Stomach (tissue), 9 donors: ENCODE measurements around the gene FAM9C. TPM values are rescaled to one million over a fixed set of nuclear protein-coding genes. Genes with fewer than 3 reads are reported as not detected.

ENCODE experiments used
- DNase-seq, 2 donors: peaks; one replicate each; pipeline versions ENCODE4 v3.0.0 to v3.0.0-alpha.2; 2013 to 2019
- H3K27ac ChIP-seq, 5 donors: fragments of 200-600 bp in 4 of 5; sonication (generic) in 4 of 5; one replicate each; pipeline ENCODE4 v1.5.1; 2013 to 2019; ENCODE audit warnings: mild to moderate bottlenecking in 1 of 5, moderate library complexity in 1 of 5
- H3K27me3 ChIP-seq, 3 donors: fragments of 200-600 bp; sonication (generic); one replicate each; pipeline ENCODE4 v1.5.1; 2017 to 2019; ENCODE audit warnings: mixed run types in 1 of 3
- H3K36me3 ChIP-seq, 4 donors: fragments of 200-600 bp; sonication (generic); 1 replicate in 3 of 4; 2 replicates in 1 of 4; pipeline ENCODE4 v1.5.1; 2016 to 2019
- H3K4me1 ChIP-seq, 4 donors: fragments of 200-600 bp; sonication (generic); one replicate each; pipeline ENCODE4 v1.5.1; 2016 to 2019
- H3K4me3 ChIP-seq, 4 donors: fragments of 200-600 bp; sonication (generic) in 3 of 4; one replicate each; pipeline ENCODE4 v1.5.1; 2016 to 2019; ENCODE audit warnings: mild to moderate bottlenecking in 1 of 4
- H3K9me3 ChIP-seq, 4 donors: fragments of 200-600 bp; sonication (generic); one replicate each; pipeline ENCODE4 v1.5.1; 2016 to 2019
- EP300 ChIP-seq: sonication (generic); formaldehyde crosslinking; IDR thresholded peaks from one replicate; pipeline ENCODE4 v1.6.1; 2017; ENCODE audit warnings: antibody characterized with exemption
- POLR2A ChIP-seq, 4 donors: fragments of 450-650 bp; IDR thresholded peaks; one replicate each; pipeline ENCODE4 v1.6.1; 2016; ENCODE audit warnings: antibody characterized with exemption in 4 of 4, control low read depth in 2 of 4, mild to moderate bottlenecking in 1 of 4, moderate library complexity in 1 of 4
- POLR2AphosphoS5 ChIP-seq, 3 donors: sonication (generic); formaldehyde crosslinking; IDR thresholded peaks; one replicate each; pipeline ENCODE4 v1.6.1; 2016; ENCODE audit warnings: antibody characterized with exemption in 3 of 3
- WGBS, 5 donors: extraction: QIAGEN DNeasy Blood & Tissue Kit in 3 of 5; methylation state at CpG; one replicate each; pipeline versions ENCODE4 v1.1.5 to v1.1.7; 2013 to 2018; 5-methylcytosine and 5-hydroxymethylcytosine counted together
- intact Hi-C: fragments of 100-400 bp; cut with DNase I; formaldehyde crosslinking; loops from one replicate; pipeline ENCODE4 v1.15.1; 2023; ENCODE audit warnings: low total_unique reads
- polyA plus RNA-seq, 3 donors: library from polyadenylated mRNA; stranded (reverse); fragments of 200-250 nt; gene quantifications; one replicate each; pipeline ENCODE4 v1.2.3, GENCODE V29; 2013
- total RNA-seq, 5 donors: library from RNA; depleted of rRNA; stranded (reverse); fragments of >200 nt; gene quantifications; one replicate each; pipeline versions ENCODE4 v1.1.0 to v1.2.3, GENCODE V29; 2014 to 2016
- TF ChIP-seq, protein P1 (sequence below), 7 experiments: fragments of 450-650 bp in 4 of 7; fragments of 200-600 bp in 3 of 7; sonication (generic) in 3 of 7; IDR thresholded peaks; one replicate each; pipeline ENCODE4 v1.5.1; 2016 to 2019; ENCODE audit warnings: antibody characterized with exemption in 7 of 7, control low read depth in 2 of 7, mild to moderate bottlenecking in 1 of 7
- donor health status: healthy with polysubstance abuse.
- donor health status: Bipolar disorder and iron deficiency.
- donor health status: healthy.

The FAM9C gene
- total and polyA plus RNA-seq, 8 donors: 0.18 to 0.31 TPM; not detected in 6

DNA sequence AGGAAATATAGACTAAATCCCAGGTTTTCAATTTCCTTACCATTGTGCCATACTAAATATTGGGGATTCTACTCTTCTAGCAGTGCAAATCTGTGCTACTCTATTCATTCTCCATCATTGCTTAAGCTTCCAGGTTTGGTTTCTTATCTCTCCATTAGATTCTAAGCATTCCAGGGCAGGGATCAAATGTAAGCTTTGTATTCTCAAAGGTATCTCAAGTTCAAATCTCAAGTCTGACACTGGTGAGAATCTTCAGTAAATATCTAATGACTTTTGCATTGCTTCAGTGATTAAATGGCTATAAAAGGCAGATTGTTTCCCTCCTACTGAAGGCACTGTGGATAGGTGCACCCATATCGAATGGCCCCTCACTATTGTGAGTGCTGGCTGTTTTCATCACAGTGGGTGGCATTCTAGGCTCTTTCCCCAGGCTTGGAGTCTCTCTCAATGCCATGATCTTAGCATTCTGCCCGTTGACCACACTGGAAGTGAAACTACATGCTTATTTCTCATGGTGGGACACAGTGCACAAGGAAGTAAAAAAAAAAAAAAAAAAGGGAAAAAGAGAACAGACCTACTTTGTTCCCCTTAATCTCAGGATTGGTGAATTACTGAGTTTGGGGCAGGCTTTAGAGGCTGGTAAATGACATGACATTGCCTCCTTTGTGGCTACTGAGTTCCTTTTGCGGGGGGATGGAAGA, 28.7 kb downstream of the FAM9C start:
- H3K27ac ChIP-seq: no peak overlapping the region
- WGBS, 5 donors: 72 to 87% (median 81%) methylated on average over 3 of the region's 3 CpGs
- no peaks in the 10 kb centered on the region for H3K36me3 ChIP-seq
- no peaks in the 10 kb centered on the region for H3K27me3 ChIP-seq
- DNase-seq: no peak
- no peak overlapping the region for H3K4me3 ChIP-seq
- TF ChIP-seq POLR2A (IDR thresholded peaks at IDR 0.05) (no peak), POLR2AphosphoS5 (IDR thresholded peaks at IDR 0.05) (no peak), EP300 (no peak)
- TF ChIP-seq, protein P1, sequence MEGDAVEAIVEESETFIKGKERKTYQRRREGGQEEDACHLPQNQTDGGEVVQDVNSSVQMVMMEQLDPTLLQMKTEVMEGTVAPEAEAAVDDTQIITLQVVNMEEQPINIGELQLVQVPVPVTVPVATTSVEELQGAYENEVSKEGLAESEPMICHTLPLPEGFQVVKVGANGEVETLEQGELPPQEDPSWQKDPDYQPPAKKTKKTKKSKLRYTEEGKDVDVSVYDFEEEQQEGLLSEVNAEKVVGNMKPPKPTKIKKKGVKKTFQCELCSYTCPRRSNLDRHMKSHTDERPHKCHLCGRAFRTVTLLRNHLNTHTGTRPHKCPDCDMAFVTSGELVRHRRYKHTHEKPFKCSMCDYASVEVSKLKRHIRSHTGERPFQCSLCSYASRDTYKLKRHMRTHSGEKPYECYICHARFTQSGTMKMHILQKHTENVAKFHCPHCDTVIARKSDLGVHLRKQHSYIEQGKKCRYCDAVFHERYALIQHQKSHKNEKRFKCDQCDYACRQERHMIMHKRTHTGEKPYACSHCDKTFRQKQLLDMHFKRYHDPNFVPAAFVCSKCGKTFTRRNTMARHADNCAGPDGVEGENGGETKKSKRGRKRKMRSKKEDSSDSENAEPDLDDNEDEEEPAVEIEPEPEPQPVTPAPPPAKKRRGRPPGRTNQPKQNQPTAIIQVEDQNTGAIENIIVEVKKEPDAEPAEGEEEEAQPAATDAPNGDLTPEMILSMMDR (IDR thresholded peaks at IDR 0.05): no peak
- no peaks in the 10 kb centered on the region for H3K9me3 ChIP-seq
- intact Hi-C loops: no loop called here
- H3K4me1 ChIP-seq: peaks cover 0 to 16% (median 0%) of the 10 kb centered on the region in 4 donors

DNA sequence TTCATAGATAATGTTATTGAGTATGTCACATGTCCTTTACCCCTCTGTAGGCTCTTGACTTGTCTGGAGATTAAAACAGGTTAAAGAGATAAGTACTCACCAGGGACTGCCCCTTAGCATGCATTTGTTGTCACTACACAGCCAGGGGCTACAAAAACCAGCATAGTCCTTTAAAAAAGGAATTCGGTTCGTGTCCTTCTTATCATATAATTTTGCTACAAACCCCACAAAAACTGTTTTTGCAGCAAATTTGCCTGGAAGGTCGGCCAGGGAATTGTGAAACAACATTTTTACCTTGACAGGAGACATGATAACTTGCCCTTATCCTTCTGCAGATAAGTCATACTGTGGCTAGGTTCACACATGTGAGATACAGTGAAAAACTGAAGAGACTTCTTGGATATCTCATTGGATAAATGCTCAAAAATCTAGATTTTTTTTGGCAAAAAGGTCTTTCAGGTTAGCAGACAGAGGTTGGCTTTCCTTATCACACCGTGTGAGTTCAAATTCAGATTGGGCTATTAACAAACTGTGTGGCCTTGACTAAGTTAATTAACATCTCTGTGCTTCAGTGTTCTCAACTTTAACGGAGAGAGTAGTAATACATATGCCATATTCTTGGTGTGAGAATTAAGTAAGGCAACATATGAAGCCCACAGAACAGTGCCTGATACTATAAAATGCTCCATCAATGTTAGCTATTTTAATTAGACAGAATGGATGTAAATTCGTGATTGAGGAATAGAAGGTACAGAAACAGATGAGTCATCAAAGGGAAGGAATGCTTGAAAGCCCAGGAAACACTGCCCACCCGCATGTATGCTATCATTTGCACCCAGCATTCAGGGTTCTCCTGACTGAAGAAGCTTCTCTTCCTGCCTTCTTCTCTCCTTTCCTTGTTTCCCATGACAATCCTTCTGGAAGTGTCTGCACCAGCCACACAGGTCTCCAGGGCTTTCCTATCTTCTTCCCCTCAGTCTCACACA, 30.0 kb downstream of the FAM9C start:
- no peaks in the 10 kb centered on the region for H3K36me3 ChIP-seq
- intact Hi-C loops: no loop called here
- H3K4me3 ChIP-seq: no peak overlapping the region
- TF ChIP-seq POLR2A (IDR thresholded peaks at IDR 0.05): no peak
- TF ChIP-seq, protein P1 (IDR thresholded peaks at IDR 0.05): no peak
- TF ChIP-seq POLR2AphosphoS5 (IDR thresholded peaks at IDR 0.05): no peak
- no peak for DNase-seq
- no peaks in the 10 kb centered on the region for H3K9me3 ChIP-seq
- no peaks in the 10 kb centered on the region for H3K27me3 ChIP-seq
- WGBS, 5 donors: 64 to 76% (median 67%) methylated on average over 7 of the region's 7 CpGs
- H3K4me1 ChIP-seq: peaks cover 0 to 27% (median 5%) of the 10 kb centered on the region in 4 donors
- H3K27ac ChIP-seq: peak overlapping the region in 4 of 5 donors; percentile 60 to 77 (median 70)

DNA sequence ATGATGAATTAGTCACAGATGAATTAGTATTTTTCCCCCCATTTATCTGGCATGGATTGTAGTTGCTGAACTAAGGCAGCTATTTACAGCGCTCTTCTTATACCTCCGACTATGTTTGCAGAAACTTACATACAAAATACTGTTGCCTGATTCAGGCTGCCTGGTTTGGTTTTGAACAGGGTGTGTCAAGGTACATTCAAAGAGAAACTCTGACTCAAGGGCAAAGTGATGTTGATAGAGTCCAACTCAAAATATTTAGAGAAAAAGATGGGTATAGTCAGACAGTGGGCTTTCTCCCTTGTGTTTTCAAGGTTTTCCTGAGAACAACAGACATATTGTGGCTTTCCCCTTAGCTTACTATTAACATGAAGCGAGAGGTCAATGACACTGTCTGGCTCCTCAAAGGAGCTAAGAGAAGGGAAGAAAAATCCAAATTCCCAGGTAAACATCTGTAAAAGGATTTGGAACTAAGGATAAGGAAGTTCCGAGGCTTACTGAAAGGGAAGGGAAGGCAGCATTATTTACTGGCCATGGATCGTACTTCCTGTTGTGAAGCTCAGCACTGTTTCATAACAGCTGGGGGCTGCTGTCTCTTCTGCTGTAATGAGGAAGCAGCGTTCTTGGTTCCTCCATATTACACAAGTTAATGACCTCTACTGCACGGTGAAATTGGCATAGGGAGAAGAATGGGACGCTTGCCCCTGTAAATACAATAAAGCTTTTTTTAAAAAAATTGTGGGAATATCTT, 30.9 kb downstream of the FAM9C start:
- Histone ChIP-seq H3K27me3 (no peaks in the 10 kb centered on the region), H3K4me1 (peaks cover 0 to 34% (median 10%) of the 10 kb centered on the region in 4 donors), H3K27ac (peak overlapping the region in 4 of 5 donors; percentile 60 to 77 (median 70)), H3K36me3 (no peaks in the 10 kb centered on the region), H3K9me3 (no peaks in the 10 kb centered on the region), H3K4me3 (no peak overlapping the region)
- intact Hi-C loops: no loop called here
- WGBS, 5 donors: 21 to 48% (median 34%) methylated on average over 8 of the region's 8 CpGs
- TF ChIP-seq, protein P1 (IDR thresholded peaks at IDR 0.05): no peak
- TF ChIP-seq POLR2AphosphoS5 (IDR thresholded peaks at IDR 0.05) (peak in 1 of 3 donors; percentile 11), POLR2A (IDR thresholded peaks at IDR 0.05) (no peak)
- peak in 1 of 2 donors; percentile 76 for DNase-seq

DNA sequence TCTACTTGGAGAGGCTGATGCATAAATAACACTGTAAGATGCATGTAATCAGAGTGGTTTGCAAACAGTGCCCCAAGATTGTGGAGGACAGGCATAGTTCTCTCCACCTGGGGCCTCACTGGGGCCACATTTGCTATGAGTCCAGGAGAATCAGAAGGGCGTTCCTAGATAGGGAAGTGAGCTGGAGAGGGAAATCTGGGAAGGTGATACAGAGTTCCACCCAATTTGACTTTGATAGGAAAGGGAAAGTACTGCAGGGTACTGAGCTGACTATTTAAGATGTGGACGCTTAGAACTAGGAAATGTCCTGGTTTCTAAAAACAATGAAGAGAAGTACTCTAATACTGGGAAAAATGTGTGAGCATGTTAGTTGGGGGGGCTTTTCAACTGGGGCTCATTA, 33.9 kb downstream of the FAM9C start:
- Histone ChIP-seq H3K27me3 (no peaks in the 10 kb centered on the region), H3K9me3 (no peaks in the 10 kb centered on the region), H3K36me3 (no peaks in the 10 kb centered on the region), H3K4me3 (no peak overlapping the region), H3K4me1 (peaks cover 0 to 62% (median 26%) of the 10 kb centered on the region in 4 donors), H3K27ac (peak overlapping the region; percentile 35 to 56 (median 51))
- DNase-seq: peak in 1 of 2 donors; percentile 34
- WGBS, 5 donors: 38 to 78% (median 55%) methylated on average over 2 of the region's 2 CpGs
- TF ChIP-seq POLR2A (IDR thresholded peaks at IDR 0.05) (no peak), EP300 (no peak), POLR2AphosphoS5 (IDR thresholded peaks at IDR 0.05) (peak in 1 of 3 donors; percentile 36)
- TF ChIP-seq, protein P1 (IDR thresholded peaks at IDR 0.05): no peak
- intact Hi-C loops: no loop called here
